ENCODE measurements around the gene FERMT1. TPM values are rescaled to one million over a fixed set of nuclear protein-coding genes. Genes with fewer than 3 reads are reported as not detected.
"Not testable (repeated sequence)": the region's sequence is repeated elsewhere in the genome, so short reads cannot be mapped to it uniquely, and the experiment has no call there.

The FERMT1 gene
- total and polyA plus RNA-seq, 4 donors, result 5.2 to 6.8 (median 5.5) TPM

DNA sequence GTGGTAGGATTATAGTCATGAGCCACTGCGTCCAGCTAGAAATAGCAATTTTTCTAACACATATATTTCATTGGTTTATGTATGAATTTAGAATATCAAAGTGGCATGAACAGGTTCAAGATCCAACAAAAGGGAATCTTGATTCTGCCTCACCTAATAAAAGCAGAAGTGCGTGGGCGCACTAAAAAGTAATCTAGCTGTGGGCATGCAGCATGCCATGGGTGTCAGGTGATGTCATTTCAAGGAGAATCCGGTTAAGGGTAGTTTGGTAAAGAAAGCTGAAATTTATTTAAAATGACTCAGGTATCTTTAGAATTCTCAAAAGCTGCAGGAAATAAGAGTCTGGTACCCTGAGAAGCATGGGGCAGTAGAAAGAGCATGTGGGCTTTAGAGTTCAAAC lies 86.6 kb downstream of the FERMT1 start:
- no peaks in the 10 kb centered on the region for H3K9me3 ChIP-seq (ENCODE audit: control insufficient read depth, insufficient read depth, low read length)
- 100% methylated on average over 3 of the region's 4 CpGs for WGBS (ENCODE audit: insufficient coverage)
- peaks cover 22% of the 10 kb centered on the region for H3K36me3 ChIP-seq (ENCODE audit: control insufficient read depth, insufficient read depth, low read length)
- DNase-seq (ENCODE audit: low read depth in 4 of 6, low spot score in 6 of 6), result no peak
- H3K27ac ChIP-seq (ENCODE audit: low read depth, low read length), result no peak overlapping the region
- no peaks in the 10 kb centered on the region for H3K27me3 ChIP-seq (ENCODE audit: control insufficient read depth, insufficient read depth, low read length)
- H3K4me1 ChIP-seq (ENCODE audit: control insufficient read depth, insufficient read depth, low read length), result peaks cover 3% of the 10 kb centered on the region
- no peak overlapping the region for H3K4me3 ChIP-seq (ENCODE audit: low read depth, low read length)

GRCh38 chr20:6034134-6034969 lies 88.5 kb downstream of the FERMT1 start:
- Histone ChIP-seq H3K27ac (ENCODE audit: low read depth, low read length) (no peak overlapping the region), H3K9me3 (ENCODE audit: control insufficient read depth, insufficient read depth, low read length) (no peaks in the 10 kb centered on the region), H3K4me1 (ENCODE audit: control insufficient read depth, insufficient read depth, low read length) (peaks cover 3% of the 10 kb centered on the region), H3K27me3 (ENCODE audit: control insufficient read depth, insufficient read depth, low read length) (no peaks in the 10 kb centered on the region), H3K36me3 (ENCODE audit: control insufficient read depth, insufficient read depth, low read length) (peaks cover 18% of the 10 kb centered on the region), H3K4me3 (ENCODE audit: low read depth, low read length) (no peak overlapping the region)
- DNase-seq (ENCODE audit: low read depth in 4 of 6, low spot score in 6 of 6), result peak in 1 of 6 donors; percentile 34
- 73% methylated on average over 2 of the region's 2 CpGs for WGBS (ENCODE audit: insufficient coverage)

GRCh38 chr20:6032907-6033306 lies 89.9 kb downstream of the FERMT1 start:
- H3K4me3 ChIP-seq (ENCODE audit: low read depth, low read length); H3K4me1 ChIP-seq (ENCODE audit: control insufficient read depth, insufficient read depth, low read length); H3K27me3 ChIP-seq (ENCODE audit: control insufficient read depth, insufficient read depth, low read length); H3K9me3 ChIP-seq (ENCODE audit: control insufficient read depth, insufficient read depth, low read length); H3K27ac ChIP-seq (ENCODE audit: low read depth, low read length); DNase-seq (ENCODE audit: low read depth in 4 of 6, low spot score in 6 of 6): not testable (repeated sequence)
- WGBS (ENCODE audit: insufficient coverage), result 100% methylated on average over 4 of the region's 8 CpGs
- H3K36me3 ChIP-seq (ENCODE audit: control insufficient read depth, insufficient read depth, low read length), result peaks cover 18% of the 10 kb centered on the region

- peaks cover under 1% of the 10 kb centered on the region for H3K9me3 ChIP-seq (ENCODE audit: control insufficient read depth, insufficient read depth, low read length)
- H3K4me1 ChIP-seq (ENCODE audit: control insufficient read depth, insufficient read depth, low read length), result no peaks in the 10 kb centered on the region
- H3K27ac ChIP-seq (ENCODE audit: low read depth, low read length), result no peak overlapping the region
- no peak for DNase-seq (ENCODE audit: low read depth in 4 of 6, low spot score in 6 of 6)
- WGBS (ENCODE audit: insufficient coverage), result 100% methylated on average over 1 of the region's 6 CpGs
- H3K4me3 ChIP-seq (ENCODE audit: low read depth, low read length), result no peak overlapping the region
- H3K36me3 ChIP-seq (ENCODE audit: control insufficient read depth, insufficient read depth, low read length), result peaks cover 14% of the 10 kb centered on the region
- no peaks in the 10 kb centered on the region for H3K27me3 ChIP-seq (ENCODE audit: control insufficient read depth, insufficient read depth, low read length)
Measured at GRCh38 chr20:6030453-6031080, 92.3 kb downstream of the FERMT1 start.

DNA sequence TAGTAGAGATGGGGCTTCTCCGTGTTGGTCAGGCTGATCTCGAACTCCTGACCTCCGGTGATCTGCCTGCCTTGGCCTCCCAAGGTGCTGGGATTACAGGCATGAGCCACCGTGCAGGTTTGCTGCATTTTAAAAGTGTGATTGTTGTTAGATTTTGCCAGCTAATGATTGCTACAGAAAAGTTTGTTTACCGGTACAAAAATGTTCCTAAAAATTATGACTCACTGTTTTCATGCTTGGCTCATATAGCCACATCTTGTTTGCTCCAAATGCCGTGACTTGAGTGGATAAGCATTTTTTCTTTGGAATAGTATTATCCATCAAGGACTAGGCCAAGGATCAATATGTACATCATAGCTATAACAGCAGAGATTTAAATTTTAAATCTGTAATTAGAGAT lies 93.3 kb downstream of the FERMT1 start:
- H3K4me3 ChIP-seq (ENCODE audit: low read depth, low read length), result no peak overlapping the region
- peaks cover 10% of the 10 kb centered on the region for H3K36me3 ChIP-seq (ENCODE audit: control insufficient read depth, insufficient read depth, low read length)
- no peaks in the 10 kb centered on the region for H3K4me1 ChIP-seq (ENCODE audit: control insufficient read depth, insufficient read depth, low read length)
- peaks cover 8% of the 10 kb centered on the region for H3K9me3 ChIP-seq (ENCODE audit: control insufficient read depth, insufficient read depth, low read length)
- no peak for DNase-seq (ENCODE audit: low read depth in 4 of 6, low spot score in 6 of 6)
- WGBS (ENCODE audit: insufficient coverage), result 93% methylated on average over 3 of the region's 6 CpGs
- no peaks in the 10 kb centered on the region for H3K27me3 ChIP-seq (ENCODE audit: control insufficient read depth, insufficient read depth, low read length)
- no peak overlapping the region for H3K27ac ChIP-seq (ENCODE audit: low read depth, low read length)

- peaks cover 14% of the 10 kb centered on the region for H3K36me3 ChIP-seq (ENCODE audit: control insufficient read depth, insufficient read depth, low read length)
- H3K4me1 ChIP-seq (ENCODE audit: control insufficient read depth, insufficient read depth, low read length), result no peaks in the 10 kb centered on the region
- H3K4me3 ChIP-seq (ENCODE audit: low read depth, low read length), result no peak overlapping the region
- peaks cover 9% of the 10 kb centered on the region for H3K9me3 ChIP-seq (ENCODE audit: control insufficient read depth, insufficient read depth, low read length)
- DNase-seq (ENCODE audit: low read depth in 4 of 6, low spot score in 6 of 6), result no peak
- H3K27ac ChIP-seq (ENCODE audit: low read depth, low read length), result no peak overlapping the region
- H3K27me3 ChIP-seq (ENCODE audit: control insufficient read depth, insufficient read depth, low read length), result no peaks in the 10 kb centered on the region
Measured at GRCh38 chr20:6028818-6029217, 94.0 kb downstream of the FERMT1 start.

- WGBS (ENCODE audit: insufficient coverage), result no CpG with 5 or more reads among the region's 3 CpGs
- no peak overlapping the region for H3K4me3 ChIP-seq (ENCODE audit: low read depth, low read length)
- peaks cover 13% of the 10 kb centered on the region for H3K36me3 ChIP-seq (ENCODE audit: control insufficient read depth, insufficient read depth, low read length)
- H3K27ac ChIP-seq (ENCODE audit: low read depth, low read length), result no peak overlapping the region
- no peak for DNase-seq (ENCODE audit: low read depth in 4 of 6, low spot score in 6 of 6)
- H3K9me3 ChIP-seq (ENCODE audit: control insufficient read depth, insufficient read depth, low read length), result peaks cover 9% of the 10 kb centered on the region
- H3K27me3 ChIP-seq (ENCODE audit: control insufficient read depth, insufficient read depth, low read length), result no peaks in the 10 kb centered on the region
- no peaks in the 10 kb centered on the region for H3K4me1 ChIP-seq (ENCODE audit: control insufficient read depth, insufficient read depth, low read length)
Measured at GRCh38 chr20:6026051-6026450, 96.8 kb downstream of the FERMT1 start.

Other genes starting within 250 kb of the FERMT1 start
- 10 to 100 TPM; 18.2 to 49.3 TPM for gene CHGB, start 211.5 kb downstream of the FERMT1 start, total RNA-seq
- gene CHGB, start 211.5 kb downstream of the FERMT1 start, polyA plus RNA-seq (ENCODE audit: insufficient read length in 2 of 2), result 100 to 1,000 TPM; 134 to 147 TPM
- 1 to 10 TPM; 7.2 to 9.9 TPM for gene TRMT6, start 172.5 kb downstream of the FERMT1 start, total RNA-seq
- gene TRMT6, start 172.5 kb downstream of the FERMT1 start, polyA plus RNA-seq (ENCODE audit: insufficient read length in 2 of 2), result 10 to 100 TPM; 13.0 to 14.8 TPM
- 10 to 100 TPM in 1 of 2 donors, 1 to 10 TPM in 1; 7.7 to 10.1 TPM for gene MCM8, start 172.4 kb downstream of the FERMT1 start, total RNA-seq
- gene MCM8, start 172.4 kb downstream of the FERMT1 start, polyA plus RNA-seq (ENCODE audit: insufficient read length in 2 of 2), result 1 to 10 TPM; 7.1 to 9.2 TPM
- gene CRLS1, start 116.9 kb downstream of the FERMT1 start, total RNA-seq, result 10 to 100 TPM; 43.2 to 56.0 TPM
- 10 to 100 TPM; 60.1 to 63.0 TPM for gene CRLS1, start 116.9 kb downstream of the FERMT1 start, polyA plus RNA-seq (ENCODE audit: insufficient read length in 2 of 2)
- under 1 TPM; 0.20 to 0.28 TPM for gene LRRN4, start 69.0 kb downstream of the FERMT1 start, total RNA-seq
- 1 to 10 TPM; 1.0 TPM for gene LRRN4, start 69.0 kb downstream of the FERMT1 start, polyA plus RNA-seq (ENCODE audit: insufficient read length in 2 of 2)